A549 (cell line): ENCODE measurements around the gene SERPINF2. TPM values are rescaled to one million over a fixed set of nuclear protein-coding genes. Genes with fewer than 3 reads are reported as not detected.
"Not testable (repeated sequence)": the region's sequence is repeated elsewhere in the genome, so short reads cannot be mapped to it uniquely, and the experiment has no call there.

Experiments
- ATAC-seq, 2 experiments: fragments of 200-7000 bp in 1 of 2; fragments of >200 bp in 1 of 2; cut with Nextera tagmentation in 1 of 2; cut with Tn5 transposase in 1 of 2; 3 replicates each; pipeline versions ENCODE4 v1.8.0 to v1.9.1; 2018 to 2020; ENCODE audit warnings: mild to moderate bottlenecking in 1 of 2, moderate library complexity in 1 of 2
- CTCF ChIA-PET: fragments of 300-600 bp; sonication (Branson Sonifier 250); formaldehyde crosslinking; extraction: SDS; loops from one replicate; lab custom pipeline; 2021; ENCODE audit warnings: antibody characterized with exemption, inconsistent platforms; lab: Yijun Ruan, JAX
- POLR2A ChIA-PET: fragments of 350-600 bp; formaldehyde crosslinking; extraction: SDS; loops from one replicate; lab custom pipeline; 2021; ENCODE audit warnings: antibody characterized with exemption, inconsistent platforms; lab: Yijun Ruan, JAX
- DNase-seq, 2 experiments: peaks; one replicate each; pipeline versions ENCODE4 v3.0.0 to v3.0.0-alpha.2; 2011 to 2016; ENCODE audit warnings: low read depth in 1 of 2, low spot score in 1 of 2
- FAIRE-seq: peaks from 2 replicates; lab custom pipeline; 2011; peaks lifted over from hg19 to GRCh38; lab: Jason Lieb, UNC
- H3K27ac ChIP-seq, 2 experiments: fragments of >200 bp; sonication (Bioruptor Twin); formaldehyde crosslinking; 3 replicates each; pipeline ENCODE4 v1.5.1; 2016 to 2017
- H3K4me1 ChIP-seq: fragments of >200 bp; sonication (Bioruptor Twin); formaldehyde crosslinking; 3 replicates; pipeline ENCODE4 v1.6.1; 2016
- H3K4me2 ChIP-seq: fragments of >200 bp; sonication (Bioruptor Twin); formaldehyde crosslinking; 3 replicates; pipeline ENCODE4 v1.6.1; 2016
- H3K4me3 ChIP-seq: fragments of >200 bp; sonication (Bioruptor Twin); formaldehyde crosslinking; 3 replicates; pipeline ENCODE4 v1.5.1; 2016
- H3K9me3 ChIP-seq: fragments of >200 bp; sonication (Bioruptor Twin); formaldehyde crosslinking; 3 replicates; pipeline ENCODE4 v1.6.1; 2016
- EHMT2 ChIP-seq: fragments of 200-600 bp; sonication (generic); IDR thresholded peaks from 2 replicates; pipeline ENCODE4 v1.6.1; 2016; ENCODE audit warnings: antibody characterized with exemption, low read depth, mild to moderate bottlenecking, moderate library complexity
- FOSL2 ChIP-seq, 2 experiments: fragments of 450-650 bp in 1 of 2; fragments of >200 bp in 1 of 2; sonication (Bioruptor Twin) in 1 of 2; formaldehyde crosslinking; IDR thresholded peaks; 2 replicates each; pipeline versions ENCODE4 v1.5.0 to v1.6.1; 2016 to 2020; ENCODE audit warnings: mild to moderate bottlenecking in 1 of 2, moderate library complexity in 1 of 2
- FOXS1 ChIP-seq: fragments of 250-450 bp; sonication (Bioruptor Pico); IDR thresholded peaks from 2 replicates; pipeline ENCODE4 v1.5.0; 2020; ENCODE audit warnings: mild to moderate bottlenecking, moderate library complexity
- MAZ ChIP-seq: fragments of 150-350 bp; IDR thresholded peaks from 2 replicates; pipeline ENCODE4 v1.6.1; 2014; ENCODE audit warnings: antibody characterized with exemption, low read depth, low read length, borderline replicate concordance
- MYC ChIP-seq: IDR thresholded peaks from 2 replicates; pipeline ENCODE4 v1.6.1; 2012; ENCODE audit warnings: mild to moderate bottlenecking, inconsistent platforms, low read length, improper control_type of control experiment, borderline replicate concordance
- NFE2L2 ChIP-seq: fragments of 150-350 bp; conservative IDR thresholded peaks from 2 replicates; pipeline ENCODE4 v1.6.1; 2014; ENCODE audit warnings: low read length
- POLR2A ChIP-seq: IDR thresholded peaks from 2 replicates; pipeline ENCODE4 v1.6.1; 2012; ENCODE audit warnings: mild to moderate bottlenecking, low read length
- ZSCAN20 ChIP-seq: fragments of 250-450 bp; sonication (Bioruptor Pico); IDR thresholded peaks from 2 replicates; pipeline ENCODE4 v1.8.0; 2022; ENCODE audit warnings: mild to moderate bottlenecking, moderate library complexity
- WGBS: methylation state at CpG from one replicate; pipeline ENCODE4 v1.1.6; 2017; ENCODE audit errors: missing lambda C conversion rate; 5-methylcytosine and 5-hydroxymethylcytosine counted together
- polyA plus RNA-seq, 4 experiments: library from polyadenylated mRNA; depleted of rRNA in 3 of 4; stranded (reverse); fragments of >200 nt; fragmentation: RNase III in 1 of 4; extraction: RNeasy Plus Mini Kit Qiagen cat#74134 plus additional on column Dnase treatment in 1 of 4; gene quantifications; 2 replicates in 3 of 4; 3 replicates in 1 of 4; pipeline ENCODE4 v1.2.3, GENCODE V29; 2011 to 2017
- TF ChIP-seq, protein P1 (sequence below): fragments of >200 bp; sonication (Bioruptor Twin); formaldehyde crosslinking; IDR thresholded peaks from 3 replicates; pipeline ENCODE4 v1.6.1; 2016
- TF ChIP-seq, protein P2 (sequence below): fragments of 450-650 bp; IDR thresholded peaks from 2 replicates; pipeline ENCODE4 v1.6.1; 2014; ENCODE audit warnings: antibody characterized with exemption
- TF ChIP-seq, protein P3 (sequence below): fragments of 200-600 bp; sonication (generic); IDR thresholded peaks from 2 replicates; pipeline ENCODE4 v1.6.1; 2016; ENCODE audit warnings: antibody characterized with exemption, mild to moderate bottlenecking, moderate library complexity
- TF ChIP-seq, protein P4 (sequence below): fragments of >200 bp; sonication (Bioruptor Twin); formaldehyde crosslinking; IDR thresholded peaks from 3 replicates; pipeline ENCODE4 v1.5.1; 2016
- TF ChIP-seq, protein P5 (sequence below): fragments of >200 bp; sonication (Bioruptor Twin); formaldehyde crosslinking; IDR thresholded peaks from 2 replicates; pipeline ENCODE4 v1.6.1; 2016
- TF ChIP-seq, protein P6 (sequence below): fragments of 150-350 bp; IDR thresholded peaks from 2 replicates; pipeline ENCODE4 v1.6.1; 2014; ENCODE audit warnings: low read depth, mild to moderate bottlenecking, low read length
- TF ChIP-seq, protein P7 (sequence below): fragments of 250-450 bp; sonication (Bioruptor Pico); IDR thresholded peaks from 2 replicates; pipeline ENCODE4 v1.5.0; 2020; ENCODE audit warnings: low read depth, mild to moderate bottlenecking, moderate library complexity

SERPINF2 gene
- polyA plus RNA-seq, 2 of the 4 experiments (the other 2 are of a cell fraction), result 2.1 to 2.9 TPM

DNA sequence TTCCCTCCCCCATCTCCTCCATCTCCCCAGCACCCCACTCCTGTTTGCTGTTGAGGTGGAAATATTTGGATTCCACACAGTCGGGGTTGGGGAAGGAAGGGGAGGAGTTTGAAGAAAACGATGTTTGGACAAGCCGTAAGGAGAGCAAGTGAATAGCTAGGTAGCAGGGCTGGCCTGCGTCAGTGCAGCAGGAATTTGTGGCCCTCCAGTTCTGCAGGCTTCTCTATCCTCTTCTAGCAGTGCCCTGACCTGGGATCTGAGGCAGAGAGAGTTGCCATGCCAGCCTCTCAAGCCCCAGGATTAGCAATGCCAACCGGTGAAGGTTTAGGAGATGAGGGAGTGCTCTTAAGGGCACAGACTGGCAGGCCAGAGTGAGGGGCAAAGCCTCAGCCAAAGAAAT lies 45.0 kb upstream of the SERPINF2 start:
- no peak overlapping the region for H3K4me2 ChIP-seq
- 0 out of 3 replicates have a peak, but pooled peaks cover 5% of the 10 kb centered on the region for H3K4me1 ChIP-seq
- H3K4me3 ChIP-seq, result no peak overlapping the region
- H3K27ac ChIP-seq, result no peak overlapping the region
- POLR2A ChIA-PET, result no interaction called here
- WGBS, result 36% methylated on average over 5 of the region's 5 CpGs
- CTCF ChIA-PET, result interaction anchor here (1.0 to 2.2 kb wide), 2 partner anchors 28 to 49 kb away, joined by 3 to 6 read pairs; partner anchors contain the start of gene RILP
- TF ChIP-seq, protein P1, sequence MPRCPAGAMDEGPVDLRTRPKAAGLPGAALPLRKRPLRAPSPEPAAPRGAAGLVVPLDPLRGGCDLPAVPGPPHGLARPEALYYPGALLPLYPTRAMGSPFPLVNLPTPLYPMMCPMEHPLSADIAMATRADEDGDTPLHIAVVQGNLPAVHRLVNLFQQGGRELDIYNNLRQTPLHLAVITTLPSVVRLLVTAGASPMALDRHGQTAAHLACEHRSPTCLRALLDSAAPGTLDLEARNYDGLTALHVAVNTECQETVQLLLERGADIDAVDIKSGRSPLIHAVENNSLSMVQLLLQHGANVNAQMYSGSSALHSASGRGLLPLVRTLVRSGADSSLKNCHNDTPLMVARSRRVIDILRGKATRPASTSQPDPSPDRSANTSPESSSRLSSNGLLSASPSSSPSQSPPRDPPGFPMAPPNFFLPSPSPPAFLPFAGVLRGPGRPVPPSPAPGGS, result no peak
- TF ChIP-seq, protein P2, sequence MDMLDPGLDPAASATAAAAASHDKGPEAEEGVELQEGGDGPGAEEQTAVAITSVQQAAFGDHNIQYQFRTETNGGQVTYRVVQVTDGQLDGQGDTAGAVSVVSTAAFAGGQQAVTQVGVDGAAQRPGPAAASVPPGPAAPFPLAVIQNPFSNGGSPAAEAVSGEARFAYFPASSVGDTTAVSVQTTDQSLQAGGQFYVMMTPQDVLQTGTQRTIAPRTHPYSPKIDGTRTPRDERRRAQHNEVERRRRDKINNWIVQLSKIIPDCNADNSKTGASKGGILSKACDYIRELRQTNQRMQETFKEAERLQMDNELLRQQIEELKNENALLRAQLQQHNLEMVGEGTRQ, result no peak
- TF ChIP-seq MYC (no peak), POLR2A (no peak), ZSCAN20 (no peak), EHMT2 (no peak), MAZ (no peak), FOXS1 (CRISPR knock-in tag) (no peak), NFE2L2 (no peak)
- TF ChIP-seq, protein P3, sequence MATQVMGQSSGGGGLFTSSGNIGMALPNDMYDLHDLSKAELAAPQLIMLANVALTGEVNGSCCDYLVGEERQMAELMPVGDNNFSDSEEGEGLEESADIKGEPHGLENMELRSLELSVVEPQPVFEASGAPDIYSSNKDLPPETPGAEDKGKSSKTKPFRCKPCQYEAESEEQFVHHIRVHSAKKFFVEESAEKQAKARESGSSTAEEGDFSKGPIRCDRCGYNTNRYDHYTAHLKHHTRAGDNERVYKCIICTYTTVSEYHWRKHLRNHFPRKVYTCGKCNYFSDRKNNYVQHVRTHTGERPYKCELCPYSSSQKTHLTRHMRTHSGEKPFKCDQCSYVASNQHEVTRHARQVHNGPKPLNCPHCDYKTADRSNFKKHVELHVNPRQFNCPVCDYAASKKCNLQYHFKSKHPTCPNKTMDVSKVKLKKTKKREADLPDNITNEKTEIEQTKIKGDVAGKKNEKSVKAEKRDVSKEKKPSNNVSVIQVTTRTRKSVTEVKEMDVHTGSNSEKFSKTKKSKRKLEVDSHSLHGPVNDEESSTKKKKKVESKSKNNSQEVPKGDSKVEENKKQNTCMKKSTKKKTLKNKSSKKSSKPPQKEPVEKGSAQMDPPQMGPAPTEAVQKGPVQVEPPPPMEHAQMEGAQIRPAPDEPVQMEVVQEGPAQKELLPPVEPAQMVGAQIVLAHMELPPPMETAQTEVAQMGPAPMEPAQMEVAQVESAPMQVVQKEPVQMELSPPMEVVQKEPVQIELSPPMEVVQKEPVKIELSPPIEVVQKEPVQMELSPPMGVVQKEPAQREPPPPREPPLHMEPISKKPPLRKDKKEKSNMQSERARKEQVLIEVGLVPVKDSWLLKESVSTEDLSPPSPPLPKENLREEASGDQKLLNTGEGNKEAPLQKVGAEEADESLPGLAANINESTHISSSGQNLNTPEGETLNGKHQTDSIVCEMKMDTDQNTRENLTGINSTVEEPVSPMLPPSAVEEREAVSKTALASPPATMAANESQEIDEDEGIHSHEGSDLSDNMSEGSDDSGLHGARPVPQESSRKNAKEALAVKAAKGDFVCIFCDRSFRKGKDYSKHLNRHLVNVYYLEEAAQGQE, result no peak
- TF ChIP-seq, protein P4, sequence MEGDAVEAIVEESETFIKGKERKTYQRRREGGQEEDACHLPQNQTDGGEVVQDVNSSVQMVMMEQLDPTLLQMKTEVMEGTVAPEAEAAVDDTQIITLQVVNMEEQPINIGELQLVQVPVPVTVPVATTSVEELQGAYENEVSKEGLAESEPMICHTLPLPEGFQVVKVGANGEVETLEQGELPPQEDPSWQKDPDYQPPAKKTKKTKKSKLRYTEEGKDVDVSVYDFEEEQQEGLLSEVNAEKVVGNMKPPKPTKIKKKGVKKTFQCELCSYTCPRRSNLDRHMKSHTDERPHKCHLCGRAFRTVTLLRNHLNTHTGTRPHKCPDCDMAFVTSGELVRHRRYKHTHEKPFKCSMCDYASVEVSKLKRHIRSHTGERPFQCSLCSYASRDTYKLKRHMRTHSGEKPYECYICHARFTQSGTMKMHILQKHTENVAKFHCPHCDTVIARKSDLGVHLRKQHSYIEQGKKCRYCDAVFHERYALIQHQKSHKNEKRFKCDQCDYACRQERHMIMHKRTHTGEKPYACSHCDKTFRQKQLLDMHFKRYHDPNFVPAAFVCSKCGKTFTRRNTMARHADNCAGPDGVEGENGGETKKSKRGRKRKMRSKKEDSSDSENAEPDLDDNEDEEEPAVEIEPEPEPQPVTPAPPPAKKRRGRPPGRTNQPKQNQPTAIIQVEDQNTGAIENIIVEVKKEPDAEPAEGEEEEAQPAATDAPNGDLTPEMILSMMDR, result no peak
- TF ChIP-seq, protein P5, sequence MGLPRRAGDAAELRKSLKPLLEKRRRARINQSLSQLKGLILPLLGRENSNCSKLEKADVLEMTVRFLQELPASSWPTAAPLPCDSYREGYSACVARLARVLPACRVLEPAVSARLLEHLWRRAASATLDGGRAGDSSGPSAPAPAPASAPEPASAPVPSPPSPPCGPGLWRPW, result no peak
- TF ChIP-seq, protein P6, sequence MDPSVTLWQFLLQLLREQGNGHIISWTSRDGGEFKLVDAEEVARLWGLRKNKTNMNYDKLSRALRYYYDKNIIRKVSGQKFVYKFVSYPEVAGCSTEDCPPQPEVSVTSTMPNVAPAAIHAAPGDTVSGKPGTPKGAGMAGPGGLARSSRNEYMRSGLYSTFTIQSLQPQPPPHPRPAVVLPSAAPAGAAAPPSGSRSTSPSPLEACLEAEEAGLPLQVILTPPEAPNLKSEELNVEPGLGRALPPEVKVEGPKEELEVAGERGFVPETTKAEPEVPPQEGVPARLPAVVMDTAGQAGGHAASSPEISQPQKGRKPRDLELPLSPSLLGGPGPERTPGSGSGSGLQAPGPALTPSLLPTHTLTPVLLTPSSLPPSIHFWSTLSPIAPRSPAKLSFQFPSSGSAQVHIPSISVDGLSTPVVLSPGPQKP, result no peak
- TF ChIP-seq, protein P7, sequence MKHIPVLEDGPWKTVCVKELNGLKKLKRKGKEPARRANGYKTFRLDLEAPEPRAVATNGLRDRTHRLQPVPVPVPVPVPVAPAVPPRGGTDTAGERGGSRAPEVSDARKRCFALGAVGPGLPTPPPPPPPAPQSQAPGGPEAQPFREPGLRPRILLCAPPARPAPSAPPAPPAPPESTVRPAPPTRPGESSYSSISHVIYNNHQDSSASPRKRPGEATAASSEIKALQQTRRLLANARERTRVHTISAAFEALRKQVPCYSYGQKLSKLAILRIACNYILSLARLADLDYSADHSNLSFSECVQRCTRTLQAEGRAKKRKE (CRISPR knock-in tag), result no peak
- no peak for DNase-seq
- H3K9me3 ChIP-seq, result no peaks in the 10 kb centered on the region
- no peak for FAIRE-seq
- peak; percentile 53 to 64; a peak in 4 of 6 replicates for ATAC-seq

DNA sequence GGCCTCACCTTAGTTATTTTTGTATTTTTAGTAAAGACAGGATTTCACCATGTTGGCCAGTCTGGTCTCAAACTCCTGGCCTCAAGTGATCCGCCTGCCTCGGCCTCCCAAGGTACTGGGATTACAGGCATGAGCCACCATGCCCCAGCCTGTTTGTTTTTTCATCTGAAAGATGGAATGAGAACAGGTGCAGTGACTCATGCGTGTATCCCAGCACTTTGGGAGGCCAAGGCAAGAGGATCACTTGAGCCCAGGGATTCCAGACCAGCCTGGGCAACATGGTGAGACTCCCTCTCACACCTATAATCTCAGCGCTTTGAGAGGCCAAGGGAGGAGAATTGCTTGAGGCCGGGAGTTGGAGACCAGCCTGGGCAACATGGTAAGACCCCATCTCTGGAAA lies 42.8 kb upstream of the SERPINF2 start:
- H3K9me3 ChIP-seq; H3K4me3 ChIP-seq; FAIRE-seq; POLR2A ChIA-PET; H3K4me1 ChIP-seq; ATAC-seq; H3K27ac ChIP-seq; H3K4me2 ChIP-seq; DNase-seq; TF ChIP-seq FOSL2 (IDR thresholded peaks at IDR 0.05): not testable (repeated sequence)
- CTCF ChIA-PET, result interaction anchor here (1.2 to 1.6 kb wide), 3 partner anchors 31 to 144 kb away, joined by 3 to 4 read pairs (median 4); no protein-coding TSS in a partner anchor
- WGBS, result 77% methylated on average over 5 of the region's 5 CpGs
- TF ChIP-seq FOSL2 (CRISPR knock-in tag; IDR thresholded peaks at IDR 0.05), result peak; percentile 22; the same call in 1 of the 2 replicates
